AG04449 (cell line): ENCODE measurements around the gene R3HDM2.
A peak's percentile ranks its signal among the peaks of the same experiment; 100 is the strongest.
"Not testable (repeated sequence)": the region's sequence is repeated elsewhere in the genome, so short reads cannot be mapped to it uniquely, and the experiment has no call there.

ENCODE experiments used
- CTCF ChIA-PET: fragments of 350-600 bp; formaldehyde crosslinking; extraction: SDS; loops from one replicate; lab custom pipeline; 2021; ENCODE audit warnings: antibody characterized with exemption; lab: Yijun Ruan, JAX
- POLR2A ChIA-PET: fragments of 400-600, 350-600 bp; formaldehyde crosslinking; extraction: SDS; loops from one replicate; lab custom pipeline; 2020; ENCODE audit warnings: antibody characterized with exemption, inconsistent platforms; lab: Yijun Ruan, JAX
- DNase-seq: peaks from one replicate; pipeline ENCODE4 v3.0.0-alpha.2; 2010; ENCODE audit warnings: low read depth, low spot score
- H3K4me3 ChIP-seq: 2 replicates; pipeline ENCODE4 v1.5.1; 2011; ENCODE audit warnings: low read depth, mild to moderate bottlenecking, control low read depth, low read length
- TF ChIP-seq, protein P1 (sequence below): IDR thresholded peaks from one replicate; pipeline ENCODE4 v1.5.1; 2011; ENCODE audit warnings: mild to moderate bottlenecking, moderate library complexity, low read length, control low read depth, inconsistent platforms; ENCODE audit not compliant: insufficient read depth; ENCODE audit errors: missing control alignments

The R3HDM2 gene

DNA sequence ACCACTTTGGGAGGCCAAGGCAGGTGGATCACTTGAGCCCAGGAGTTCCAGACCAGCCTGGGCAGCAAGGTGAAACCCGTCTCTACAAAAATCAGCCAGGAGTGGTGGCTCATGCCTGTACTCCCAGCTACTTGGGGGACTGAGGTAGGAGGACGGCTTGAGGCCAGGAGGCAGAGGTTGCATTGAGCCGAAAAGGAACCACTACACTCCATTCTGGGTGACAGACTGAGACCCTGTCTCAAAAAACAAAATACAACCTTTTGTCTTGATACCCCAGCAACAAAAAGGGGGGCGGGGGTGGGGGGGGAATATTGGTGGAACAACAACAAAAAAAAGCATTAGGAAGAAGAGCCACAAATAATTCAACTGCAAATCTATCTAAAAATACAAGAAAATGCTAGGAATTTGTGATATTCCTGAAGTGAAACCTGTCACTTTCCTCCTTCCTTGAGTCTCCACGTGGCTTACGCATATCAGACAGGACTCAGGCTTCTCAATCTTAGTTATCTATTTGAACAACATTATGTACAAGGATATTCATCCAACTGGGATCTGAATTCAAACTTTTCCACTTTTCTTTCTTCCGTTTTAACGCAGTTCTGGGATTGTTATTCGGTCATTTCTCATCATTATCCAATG is 1.3 kb downstream of the R3HDM2 start:
- POLR2A ChIA-PET, result interaction anchor here (0.7 to 1.1 kb wide), 2 partner anchors 23 to 1716 kb away, joined by 3 to 5 read pairs; no protein-coding TSS in a partner anchor
- TF ChIP-seq, protein P1, sequence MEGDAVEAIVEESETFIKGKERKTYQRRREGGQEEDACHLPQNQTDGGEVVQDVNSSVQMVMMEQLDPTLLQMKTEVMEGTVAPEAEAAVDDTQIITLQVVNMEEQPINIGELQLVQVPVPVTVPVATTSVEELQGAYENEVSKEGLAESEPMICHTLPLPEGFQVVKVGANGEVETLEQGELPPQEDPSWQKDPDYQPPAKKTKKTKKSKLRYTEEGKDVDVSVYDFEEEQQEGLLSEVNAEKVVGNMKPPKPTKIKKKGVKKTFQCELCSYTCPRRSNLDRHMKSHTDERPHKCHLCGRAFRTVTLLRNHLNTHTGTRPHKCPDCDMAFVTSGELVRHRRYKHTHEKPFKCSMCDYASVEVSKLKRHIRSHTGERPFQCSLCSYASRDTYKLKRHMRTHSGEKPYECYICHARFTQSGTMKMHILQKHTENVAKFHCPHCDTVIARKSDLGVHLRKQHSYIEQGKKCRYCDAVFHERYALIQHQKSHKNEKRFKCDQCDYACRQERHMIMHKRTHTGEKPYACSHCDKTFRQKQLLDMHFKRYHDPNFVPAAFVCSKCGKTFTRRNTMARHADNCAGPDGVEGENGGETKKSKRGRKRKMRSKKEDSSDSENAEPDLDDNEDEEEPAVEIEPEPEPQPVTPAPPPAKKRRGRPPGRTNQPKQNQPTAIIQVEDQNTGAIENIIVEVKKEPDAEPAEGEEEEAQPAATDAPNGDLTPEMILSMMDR, result no peak
- H3K4me3 ChIP-seq, result peak overlapping the region; percentile 65
- CTCF ChIA-PET, result interaction anchor here (0.6 to 2.7 kb wide), 13 partner anchors 9 to 152 kb away, joined by 3 to 14 read pairs (median 4); partner anchors contain the start of gene INHBE
- no peak for DNase-seq

DNA sequence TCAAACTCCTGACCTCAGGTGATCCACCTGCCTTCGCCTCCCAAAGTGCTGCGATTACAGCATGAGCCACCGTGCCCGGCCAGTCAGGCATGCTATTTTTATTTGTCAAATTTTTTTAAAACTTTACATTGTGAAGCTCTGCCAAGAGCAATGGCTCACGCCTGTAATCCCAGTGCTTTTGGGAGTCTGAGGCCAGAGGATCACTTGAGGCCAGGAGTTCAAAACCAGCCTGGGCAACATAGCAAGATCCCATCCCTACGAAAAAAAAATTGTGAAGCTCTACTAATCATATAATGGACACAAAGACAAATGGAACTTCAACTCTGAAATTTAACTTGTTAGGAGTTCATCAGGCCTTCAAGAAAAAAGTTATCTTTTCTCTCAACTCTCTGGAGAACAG is 1.9 kb downstream of the R3HDM2 start:
- TF ChIP-seq, protein P1, result no peak
- ChIA-PET POLR2A (no interaction called here), CTCF (interaction anchor here (0.6 to 2.7 kb wide), 6 partner anchors 8 to 120 kb away, joined by 3 to 14 read pairs (median 4); no protein-coding TSS in a partner anchor)
- H3K4me3 ChIP-seq, result no peak overlapping the region
- no peak for DNase-seq

DNA sequence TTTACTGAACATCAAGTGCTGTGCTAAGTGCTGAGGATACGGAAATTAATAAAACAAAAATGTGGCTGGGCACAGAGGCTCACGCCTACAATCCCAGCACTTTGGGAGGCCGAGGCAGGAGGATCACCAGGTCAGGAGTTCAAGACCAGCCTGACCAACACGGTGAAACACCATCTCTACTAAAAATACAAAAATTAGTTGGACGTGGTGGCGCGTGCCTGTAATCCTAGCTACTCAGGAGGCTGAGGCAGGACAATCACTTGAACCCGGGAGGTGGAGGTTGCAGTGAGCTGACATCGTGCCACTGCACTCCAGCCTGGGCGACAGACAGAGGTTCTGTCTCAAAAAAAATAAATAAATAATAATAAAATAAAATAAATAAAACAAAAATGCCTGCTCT is 3.9 kb downstream of the R3HDM2 start:
- H3K4me3 ChIP-seq, POLR2A ChIA-PET, DNase-seq: not testable (repeated sequence)
- CTCF ChIA-PET, result interaction anchor here (2.7 kb wide), 1 partner anchor 26 kb away, joined by 14 read pairs; no protein-coding TSS in a partner anchor

DNA sequence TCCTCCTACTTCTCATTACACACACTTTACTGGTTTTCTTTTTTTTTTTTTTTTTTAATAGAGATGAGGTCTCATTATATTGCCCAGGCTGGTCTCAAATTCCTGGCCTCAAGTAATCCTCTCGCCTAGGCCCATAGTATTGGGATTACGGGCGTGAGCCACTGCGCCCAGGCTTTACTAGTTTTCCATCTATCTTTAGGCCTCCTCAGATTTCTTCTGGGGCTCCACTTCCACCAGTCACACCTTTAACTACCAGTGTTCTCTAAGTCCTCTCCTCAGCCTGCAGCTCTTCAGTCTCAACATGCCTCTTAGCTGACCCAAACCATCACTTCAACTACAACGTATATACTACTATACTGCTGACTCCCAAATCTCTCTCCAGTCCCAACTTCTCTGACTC is 10.4 kb downstream of the R3HDM2 start:
- no peak overlapping the region for H3K4me3 ChIP-seq
- DNase-seq, result no peak
- TF ChIP-seq, protein P1, result no peak
- ChIA-PET CTCF (interaction anchor here (0.7 to 1.5 kb wide), 2 partner anchors 9 to 38 kb away, joined by 3 to 4 read pairs; no protein-coding TSS in a partner anchor), POLR2A (no interaction called here)

DNA sequence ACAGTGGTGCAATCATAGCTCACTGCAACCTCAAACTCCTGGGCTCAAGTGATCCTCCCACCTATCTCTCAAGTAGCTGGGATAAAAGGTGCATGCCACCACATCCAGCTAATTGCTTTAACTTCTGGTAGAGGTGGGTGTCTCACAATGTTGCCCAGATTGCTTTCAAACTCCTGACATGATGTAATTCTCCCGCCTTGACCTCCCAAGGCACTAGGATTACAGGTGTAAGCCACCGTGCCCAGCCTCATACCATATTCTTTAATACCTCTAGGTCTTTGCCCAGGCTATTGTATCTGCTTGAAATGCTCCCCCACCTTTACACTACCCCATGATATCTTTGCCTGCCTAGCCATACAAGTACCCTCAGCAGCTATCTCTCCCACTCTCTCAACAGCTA is 11.3 kb downstream of the R3HDM2 start:
- POLR2A ChIA-PET, result no interaction called here
- TF ChIP-seq, protein P1, result no peak

DNA sequence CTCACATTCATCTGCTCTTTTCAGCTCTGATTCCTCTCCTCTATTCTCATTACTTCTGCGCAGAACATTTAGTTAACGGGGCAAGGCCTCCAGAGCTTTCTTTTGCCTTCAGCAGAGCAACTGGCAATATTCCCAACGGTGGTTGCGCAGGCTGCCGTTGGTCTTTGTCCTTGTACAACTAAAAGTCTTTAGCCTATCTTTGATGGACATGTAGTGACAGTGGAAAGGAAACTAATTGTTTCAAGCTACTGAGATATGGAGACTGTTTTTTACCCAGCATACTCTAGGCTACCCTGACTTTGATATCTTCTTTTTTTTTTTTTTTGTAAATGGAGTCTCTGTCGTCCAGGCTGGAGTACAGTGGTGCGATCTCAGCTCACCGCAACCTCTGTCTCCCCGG is 12.6 kb downstream of the R3HDM2 start:
- H3K4me3 ChIP-seq, result no peak overlapping the region
- ChIA-PET CTCF (interaction anchor here (1.1 kb wide), 1 partner anchor 35 kb away, joined by 3 read pairs; no protein-coding TSS in a partner anchor), POLR2A (no interaction called here)
- TF ChIP-seq, protein P1, result no peak
- DNase-seq, result no peak

More for the DNA sequence above, 11.3 kb downstream of the R3HDM2 start:
- no peak overlapping the region for H3K4me3 ChIP-seq
- DNase-seq, result no peak
- CTCF ChIA-PET, result interaction anchor here (1.1 kb wide), 1 partner anchor 11 kb away, joined by 5 read pairs; no protein-coding TSS in a partner anchor
